A673 (cell line): ENCODE data around the gene SCGN.

ENCODE experiments used
- EZH2 ChIP-seq: fragments of 200-600 bp; sonication (generic); IDR thresholded peaks from 2 replicates; pipeline ENCODE4 v1.6.1; 2017; ENCODE audit warnings: borderline replicate concordance, low read depth, mild to moderate bottlenecking, mixed read lengths, antibody characterized with exemption, low read length; ENCODE audit not compliant: poor library complexity, severe bottlenecking
- TF ChIP-seq, protein P1 (sequence below): fragments of 300-800, 200-600 bp; sonication (generic); conservative IDR thresholded peaks from 2 replicates; pipeline ENCODE4 v1.5.1; 2017; ENCODE audit warnings: low read depth, mild to moderate bottlenecking, antibody characterized with exemption, low read length, moderate library complexity, mixed read lengths

DNA sequence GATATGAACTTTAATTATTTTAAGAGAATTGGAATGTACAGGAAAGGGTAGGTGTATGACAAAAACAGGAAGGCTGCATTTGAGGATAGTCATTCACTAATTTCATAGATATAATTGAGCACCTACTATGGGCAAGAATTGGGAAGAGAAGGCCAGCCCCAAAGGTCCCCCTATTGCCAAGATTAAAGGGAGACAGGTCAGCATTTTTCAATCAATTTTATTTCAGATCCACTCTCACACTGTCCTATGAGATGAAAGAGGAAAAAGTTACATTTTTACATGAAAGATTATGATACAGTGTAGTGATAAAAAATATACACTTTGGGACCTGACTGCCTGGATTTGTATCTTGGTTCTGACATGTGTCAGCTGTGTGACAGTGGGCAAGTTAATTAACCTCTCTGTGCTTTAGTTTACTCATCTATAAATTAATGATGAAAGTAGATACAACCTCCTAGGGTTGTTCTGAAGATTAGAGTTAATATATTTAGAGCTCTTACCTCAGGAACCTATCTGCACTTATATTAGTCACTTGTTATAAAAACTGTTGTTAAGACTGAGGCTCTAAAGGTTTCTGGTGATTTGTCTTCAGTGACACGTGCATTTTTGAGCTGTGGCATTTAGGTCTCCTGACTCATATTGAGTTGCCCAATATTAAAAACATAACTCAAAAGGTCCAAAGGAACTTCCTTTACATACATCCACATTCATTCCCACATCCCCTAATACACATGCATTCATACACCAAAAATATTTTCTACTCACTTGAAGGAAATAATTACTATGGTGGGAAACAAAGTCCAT, 45.7 kb downstream of the SCGN start:
- TF ChIP-seq, protein P1, sequence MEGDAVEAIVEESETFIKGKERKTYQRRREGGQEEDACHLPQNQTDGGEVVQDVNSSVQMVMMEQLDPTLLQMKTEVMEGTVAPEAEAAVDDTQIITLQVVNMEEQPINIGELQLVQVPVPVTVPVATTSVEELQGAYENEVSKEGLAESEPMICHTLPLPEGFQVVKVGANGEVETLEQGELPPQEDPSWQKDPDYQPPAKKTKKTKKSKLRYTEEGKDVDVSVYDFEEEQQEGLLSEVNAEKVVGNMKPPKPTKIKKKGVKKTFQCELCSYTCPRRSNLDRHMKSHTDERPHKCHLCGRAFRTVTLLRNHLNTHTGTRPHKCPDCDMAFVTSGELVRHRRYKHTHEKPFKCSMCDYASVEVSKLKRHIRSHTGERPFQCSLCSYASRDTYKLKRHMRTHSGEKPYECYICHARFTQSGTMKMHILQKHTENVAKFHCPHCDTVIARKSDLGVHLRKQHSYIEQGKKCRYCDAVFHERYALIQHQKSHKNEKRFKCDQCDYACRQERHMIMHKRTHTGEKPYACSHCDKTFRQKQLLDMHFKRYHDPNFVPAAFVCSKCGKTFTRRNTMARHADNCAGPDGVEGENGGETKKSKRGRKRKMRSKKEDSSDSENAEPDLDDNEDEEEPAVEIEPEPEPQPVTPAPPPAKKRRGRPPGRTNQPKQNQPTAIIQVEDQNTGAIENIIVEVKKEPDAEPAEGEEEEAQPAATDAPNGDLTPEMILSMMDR, result no peak
- TF ChIP-seq EZH2, result no peak
